Fibroblast of skin of right quadriceps (primary cell): ENCODE results near the gene WNT10A.
A peak's percentile ranks its signal among the peaks of the same experiment; 100 is the strongest.
"Not testable (repeated sequence)": the region's sequence is repeated elsewhere in the genome, so short reads cannot be mapped to it uniquely, and the experiment has no call there.

Experiments
- DNase-seq: peaks from one replicate; pipeline ENCODE4 v3.0.0-alpha.2; 2013

Gene WNT10A

DNA sequence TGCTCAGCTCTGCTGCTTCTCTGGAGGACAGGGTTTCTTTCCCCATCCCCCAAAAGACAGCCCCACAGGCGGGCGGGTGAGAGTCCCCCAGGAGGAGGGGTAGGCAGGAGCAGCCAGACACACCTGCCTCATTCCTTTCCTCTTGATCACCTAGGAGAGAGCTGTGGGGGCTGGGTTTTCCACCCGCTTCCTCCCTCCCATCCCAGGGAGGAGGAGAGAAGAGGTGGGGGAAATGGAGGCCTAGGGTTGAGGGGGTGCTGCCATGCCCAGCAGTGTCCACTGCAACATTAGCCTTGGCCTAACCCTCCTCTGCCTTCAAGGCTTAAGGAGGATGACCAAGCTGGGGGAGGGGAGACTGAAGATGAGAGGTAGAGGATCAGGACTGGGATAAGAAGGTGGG is 14.7 kb downstream of the WNT10A start:
- DNase-seq = no peak

DNA sequence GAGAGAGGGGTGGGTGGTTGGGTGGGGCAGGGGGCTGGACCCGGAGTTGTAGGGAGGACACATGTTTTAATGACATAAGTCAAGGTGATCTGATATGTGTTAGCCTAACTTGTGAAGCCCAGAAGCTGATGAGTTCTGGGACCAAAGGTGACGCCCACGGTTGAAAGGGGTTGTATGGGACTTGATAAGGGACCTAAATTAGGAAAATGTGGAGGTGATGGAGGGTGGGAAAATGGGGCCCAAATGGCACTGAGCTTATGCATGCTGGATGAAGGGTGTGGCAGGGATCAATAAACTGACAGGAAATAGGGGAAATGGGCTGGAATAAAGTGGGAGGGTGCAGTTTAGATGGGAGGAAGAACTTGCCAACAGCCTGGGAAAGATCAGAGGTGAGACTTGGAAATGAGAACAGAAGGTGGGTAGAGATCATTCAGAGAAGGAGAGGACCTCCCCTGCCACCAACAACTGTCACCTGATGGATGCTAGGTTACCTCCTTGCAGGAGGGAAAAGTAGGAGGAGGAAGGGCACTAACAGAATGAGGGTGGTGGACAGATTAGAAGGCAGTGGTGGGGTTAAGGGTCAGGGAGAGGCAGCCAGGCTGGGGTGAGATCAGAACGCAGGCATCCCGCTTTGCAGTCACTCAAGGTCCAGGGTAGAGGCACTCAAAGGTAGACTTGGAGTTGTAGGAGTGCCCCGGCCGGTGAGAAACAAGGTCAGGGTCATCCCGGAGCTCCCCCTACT is 15.3 kb downstream of the WNT10A start:
- DNase-seq = no peak

DNA sequence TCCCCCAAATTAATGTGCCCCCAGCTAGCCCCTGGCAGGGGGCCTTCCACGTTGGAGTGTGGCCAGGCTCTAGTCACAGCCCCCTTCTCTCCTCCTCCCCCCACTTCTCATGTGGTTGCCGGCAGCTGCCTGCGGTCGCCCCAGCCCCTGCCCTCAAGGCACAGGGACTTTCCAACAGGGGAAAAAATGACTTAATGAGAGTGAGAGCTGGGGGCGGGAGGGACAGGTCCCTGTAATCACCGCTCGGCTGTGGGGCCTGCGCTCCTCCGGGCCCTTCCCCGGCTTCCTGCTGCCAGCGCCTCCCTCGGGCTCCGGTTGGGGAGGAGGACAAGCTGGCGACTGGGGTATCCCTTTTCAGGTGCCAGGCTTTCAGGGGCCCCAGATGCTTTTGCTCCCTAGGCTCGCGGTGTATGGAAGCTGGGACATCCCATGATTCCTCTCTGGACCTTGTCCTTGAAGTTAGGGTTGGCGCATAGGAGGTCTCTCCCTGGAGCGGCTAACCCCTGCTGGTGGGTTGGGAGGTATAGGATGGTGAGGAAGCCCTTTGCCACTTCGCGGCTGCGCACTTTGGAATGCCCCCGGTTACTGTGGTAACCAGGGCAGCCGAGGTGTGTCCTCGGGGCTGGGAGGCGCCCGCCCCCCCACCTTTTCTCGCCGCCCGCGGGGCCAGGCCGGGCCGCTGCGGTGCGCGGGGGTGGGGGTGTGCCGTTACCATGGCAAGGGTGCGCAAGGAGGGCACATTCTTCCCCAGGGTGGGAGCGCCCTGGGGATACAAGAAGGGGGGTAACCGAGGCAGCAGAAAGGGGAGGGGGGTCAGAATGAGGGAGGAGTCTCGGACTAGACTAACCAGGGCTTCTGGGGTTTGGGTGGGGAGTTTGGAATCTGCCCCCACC is 16.1 kb downstream of the WNT10A start:
- no peak for DNase-seq

DNA sequence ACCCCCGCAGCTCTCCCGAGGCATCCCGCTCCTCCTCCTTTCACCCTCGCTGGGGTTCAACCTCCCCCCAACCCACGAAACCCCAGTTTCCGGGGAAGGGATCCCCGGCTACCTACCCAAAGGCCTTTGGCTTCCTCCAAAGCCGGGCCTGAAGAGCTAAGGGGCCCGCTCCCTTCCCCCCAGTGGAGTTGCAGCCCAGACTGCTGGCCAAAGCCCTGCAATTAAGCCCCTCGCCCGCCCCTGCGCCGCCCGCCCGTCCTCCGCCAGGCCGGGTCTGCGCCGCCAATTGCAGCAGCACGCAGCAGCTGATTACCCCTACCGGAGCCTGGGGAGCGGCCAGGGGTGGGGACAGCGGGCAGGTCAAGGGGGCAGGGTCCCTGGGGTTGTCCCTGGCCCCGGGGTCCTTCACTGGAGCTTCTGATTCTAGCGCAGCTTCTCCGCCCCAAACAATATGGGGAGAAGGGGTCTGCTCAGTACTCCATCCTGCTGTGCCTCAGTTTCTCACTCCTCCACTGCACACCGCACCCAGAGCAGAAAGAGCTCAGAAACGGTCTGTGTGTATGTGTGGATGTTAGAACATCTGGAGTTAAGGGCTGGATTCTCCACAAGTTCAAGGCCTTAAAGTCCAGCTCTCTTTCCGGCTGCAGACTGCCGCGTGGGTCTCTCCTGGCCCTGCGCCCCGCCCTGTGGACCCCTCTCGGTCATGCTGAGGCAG is 16.9 kb downstream of the WNT10A start:
- no peak for DNase-seq

DNA sequence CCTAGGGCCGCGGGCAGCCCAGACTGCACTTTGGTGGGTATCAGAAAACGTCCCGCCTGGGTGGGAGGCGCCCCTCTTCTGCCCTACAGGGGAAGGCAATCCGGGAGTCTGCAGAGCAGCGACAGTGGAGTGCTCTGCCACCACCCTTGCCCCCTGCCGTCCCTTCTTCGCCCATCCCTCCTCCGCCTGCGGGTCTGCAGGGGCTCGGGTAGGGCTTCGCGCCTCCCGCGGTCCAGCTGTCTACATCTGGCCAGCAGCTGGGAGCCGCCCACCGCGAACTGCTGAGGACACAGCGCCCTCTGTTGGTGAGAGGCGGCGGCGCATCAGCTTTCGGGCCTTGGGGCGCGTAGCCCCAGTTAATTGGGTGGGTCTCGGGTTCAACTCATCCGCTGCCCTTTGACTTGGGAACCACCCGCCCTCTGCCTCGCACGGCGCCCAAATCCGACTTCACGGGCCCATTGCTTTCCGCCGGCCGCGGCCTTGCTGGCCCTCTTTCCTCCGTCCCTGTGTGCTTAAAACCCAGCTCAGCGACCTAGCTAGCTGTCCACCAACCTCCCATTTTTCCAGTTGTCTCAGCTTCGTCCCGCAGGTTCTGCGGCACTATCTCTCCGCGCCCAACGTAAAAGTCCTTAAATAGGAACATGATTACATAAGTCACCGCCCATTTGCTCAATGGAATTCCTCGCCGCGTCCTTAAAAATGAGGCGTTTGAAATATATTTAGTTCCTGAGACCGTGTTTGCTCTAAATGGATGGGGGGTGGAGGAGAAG is 17.6 kb downstream of the WNT10A start:
- DNase-seq = peak; percentile 29

DNA sequence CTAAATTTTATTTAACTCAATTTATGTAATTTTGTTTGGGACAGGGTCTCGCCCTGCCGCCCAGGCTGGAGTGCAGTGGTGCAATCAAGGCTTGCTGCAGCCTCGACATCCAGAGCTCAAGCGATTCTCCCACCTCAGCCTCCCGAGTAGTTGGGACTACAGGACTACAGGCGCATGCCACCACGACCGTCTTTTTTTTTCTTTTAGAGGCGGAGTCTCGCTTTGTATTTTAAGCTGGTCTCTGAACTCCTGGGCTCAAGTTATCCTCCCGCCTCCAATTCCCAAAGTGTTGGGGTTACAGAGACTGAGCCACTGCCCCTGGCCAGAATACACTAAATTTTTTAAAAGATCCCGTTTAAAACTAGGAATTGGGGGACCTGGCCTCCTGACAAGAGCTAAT is 18.5 kb downstream of the WNT10A start:
- no peak for DNase-seq

DNA sequence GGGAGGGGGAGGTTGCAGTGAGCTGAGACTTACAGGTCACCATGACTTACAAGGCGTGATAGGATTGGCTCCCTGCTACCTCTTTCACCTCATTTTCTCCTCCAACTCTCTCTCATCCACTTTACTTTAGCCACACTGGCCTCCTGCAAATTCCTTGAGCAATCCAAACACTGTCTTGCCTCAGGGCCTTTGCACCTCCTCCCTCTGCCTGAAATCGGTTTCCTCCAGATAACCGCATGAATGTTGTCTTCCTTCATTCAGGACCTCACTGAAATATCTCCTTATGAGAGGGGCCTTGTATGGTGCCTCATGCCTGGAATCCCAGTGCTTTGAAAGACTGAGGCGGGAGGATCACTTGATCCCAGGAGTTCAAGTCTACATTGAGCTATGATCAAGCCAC is 21.8 kb downstream of the WNT10A start:
- no peak for DNase-seq

DNA sequence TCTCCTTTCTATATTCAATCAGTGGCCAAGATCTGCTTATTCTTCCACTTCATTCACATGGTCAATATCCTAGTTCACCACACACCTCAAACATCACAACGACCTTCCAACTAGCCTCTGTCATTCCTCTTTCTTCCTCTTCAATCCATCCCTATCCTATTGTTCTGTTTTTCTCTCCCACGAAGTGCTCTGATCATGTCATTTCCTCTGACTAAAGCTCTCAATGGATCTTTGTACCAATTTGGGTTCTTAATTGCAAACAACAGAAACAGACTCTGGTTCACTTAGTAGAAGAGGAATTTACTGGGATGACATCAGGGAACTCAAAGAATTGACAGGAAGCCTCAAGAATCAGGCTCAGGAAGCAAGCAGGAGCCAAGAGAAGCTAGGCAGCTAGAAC is 23.5 kb downstream of the WNT10A start:
- no peak for DNase-seq

DNA sequence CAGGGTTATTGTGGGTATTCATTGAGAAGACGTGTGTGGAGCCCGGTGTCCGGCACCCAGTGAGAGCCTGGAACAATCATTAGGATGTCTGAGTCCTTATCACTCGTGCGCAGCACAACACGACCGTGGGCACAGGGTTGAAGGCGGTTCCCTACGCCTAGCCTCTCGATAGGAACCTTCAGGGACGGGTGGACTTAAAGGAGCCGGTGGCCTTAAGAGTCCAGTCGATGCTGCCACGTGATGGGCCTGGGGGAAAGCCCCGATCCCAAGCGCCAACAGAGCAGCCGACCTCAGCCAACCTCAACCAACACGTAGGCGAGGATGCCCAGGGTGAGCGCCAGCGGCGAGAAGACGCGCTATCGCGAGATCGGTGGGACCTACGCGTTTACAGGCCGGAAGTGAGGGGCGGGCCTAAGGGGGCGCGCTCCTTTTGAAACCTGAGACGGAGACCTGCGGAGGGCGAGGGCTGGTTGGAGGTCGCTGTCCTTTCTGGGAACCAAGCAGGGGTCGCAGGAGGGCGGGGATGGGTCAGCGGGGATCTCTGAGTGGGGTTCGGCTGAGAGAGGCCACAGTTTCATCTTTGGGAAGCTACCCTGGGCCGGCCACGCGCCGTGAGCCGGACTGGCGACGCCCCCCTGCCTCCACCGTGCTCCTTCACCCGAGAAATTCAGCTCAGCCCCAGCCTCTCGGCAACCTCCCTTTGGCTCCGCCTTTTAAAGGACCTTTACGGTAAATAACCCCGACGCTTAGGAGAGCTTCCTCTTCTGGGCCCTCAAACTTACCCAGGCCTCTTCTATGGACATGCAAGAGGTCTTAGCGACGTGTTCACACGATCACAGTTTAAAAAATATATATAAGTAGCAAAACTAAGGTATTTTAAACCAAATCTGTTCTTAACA is 28.3 kb downstream of the WNT10A start:
- DNase-seq = peak; percentile 87

DNA sequence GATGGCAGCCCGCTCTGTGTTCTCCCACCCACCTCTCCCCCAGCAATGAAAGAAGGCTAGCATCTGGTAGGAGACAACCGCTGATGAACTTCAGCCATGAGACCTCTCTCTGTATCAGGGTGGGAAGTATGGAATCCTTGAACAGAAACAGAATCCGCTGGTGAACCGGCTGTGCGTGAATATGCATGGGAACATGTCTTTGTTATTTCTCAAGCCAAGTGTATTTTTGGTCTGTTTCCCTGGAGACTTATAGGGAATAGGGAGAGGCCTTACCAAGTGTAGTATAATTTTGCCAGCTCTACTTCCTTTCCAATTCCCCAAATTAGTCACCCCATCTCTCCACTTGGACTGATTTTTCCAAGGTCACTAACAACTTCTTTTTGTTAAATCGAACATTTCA is 30.1 kb downstream of the WNT10A start:
- no peak for DNase-seq

DNA sequence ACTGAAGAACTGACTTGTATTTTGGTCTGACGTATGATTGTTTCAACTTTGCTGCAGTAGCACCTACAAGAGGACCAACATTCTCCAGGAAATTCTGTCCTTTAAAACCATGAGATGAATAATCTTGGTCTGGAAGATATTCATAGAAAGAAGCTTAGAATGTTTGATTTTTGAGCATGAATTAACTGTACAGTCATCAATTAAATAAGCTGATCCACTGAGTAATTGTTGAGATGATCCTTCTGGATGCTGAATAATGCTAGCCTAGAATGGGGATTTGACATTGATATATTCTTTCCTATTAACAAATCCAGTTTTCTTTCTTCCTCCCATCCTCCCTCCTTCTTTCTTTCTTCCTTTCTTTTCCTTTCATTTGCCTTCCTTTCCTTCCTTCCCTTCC is 39.9 kb downstream of the WNT10A start:
- no peak for DNase-seq

DNA sequence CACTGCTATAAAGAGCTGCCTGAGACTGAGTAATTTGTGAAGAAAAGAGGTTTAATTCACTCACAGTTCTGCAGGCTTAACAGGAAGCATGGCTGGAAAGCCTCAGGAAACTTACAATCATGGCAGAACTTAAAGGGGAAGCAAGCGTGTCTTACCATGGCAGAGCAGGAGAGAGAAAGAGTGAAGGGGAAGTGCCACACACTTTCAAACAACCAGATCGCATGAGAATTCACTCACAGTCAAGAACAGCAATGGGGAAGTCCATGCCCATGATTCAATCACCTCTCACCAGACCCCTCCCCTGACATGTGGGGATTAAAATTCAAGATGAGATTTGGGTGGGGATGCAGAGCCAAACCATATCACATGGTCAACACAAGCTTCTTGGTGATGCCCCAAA is 44.1 kb downstream of the WNT10A start:
- no peak for DNase-seq

DNA sequence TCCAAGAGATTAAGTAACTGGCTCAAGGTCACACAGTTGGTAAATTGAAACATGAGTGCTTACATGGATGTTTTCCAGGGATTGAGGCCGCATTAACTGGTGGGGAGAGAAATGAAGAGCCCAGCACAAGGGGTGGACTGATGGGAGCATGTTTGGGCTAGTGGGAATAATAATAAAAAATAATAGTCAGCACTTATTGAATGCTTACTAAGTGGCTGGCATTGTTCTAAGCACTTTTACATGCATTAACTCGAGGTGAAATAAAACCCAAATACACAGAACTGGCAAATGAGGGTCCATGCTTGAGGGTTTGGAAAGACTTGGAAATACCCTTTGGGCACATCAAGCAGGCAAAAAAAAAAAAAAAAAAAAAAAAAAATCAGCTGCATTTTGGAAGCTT is 44.8 kb downstream of the WNT10A start:
- DNase-seq = no peak

DNA sequence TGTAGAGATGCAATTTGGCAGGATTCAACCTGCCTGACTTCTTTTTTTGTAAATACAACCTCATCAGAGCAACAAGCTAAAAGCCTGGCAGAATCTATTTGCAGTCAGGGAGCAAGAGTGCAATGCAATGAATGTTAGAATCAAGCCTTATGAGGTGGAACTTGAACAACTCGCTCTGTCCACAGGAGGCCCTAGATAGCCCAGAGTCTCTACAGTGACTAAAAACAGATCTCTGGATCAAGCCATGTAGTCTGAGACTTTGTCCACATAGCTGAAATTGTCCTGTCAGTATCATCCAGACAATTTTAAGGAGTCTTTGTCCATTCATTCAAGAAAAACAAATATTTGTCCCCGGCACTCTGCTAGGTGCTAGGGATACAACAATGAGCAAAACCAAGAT is 46.8 kb downstream of the WNT10A start:
- no peak for DNase-seq

DNA sequence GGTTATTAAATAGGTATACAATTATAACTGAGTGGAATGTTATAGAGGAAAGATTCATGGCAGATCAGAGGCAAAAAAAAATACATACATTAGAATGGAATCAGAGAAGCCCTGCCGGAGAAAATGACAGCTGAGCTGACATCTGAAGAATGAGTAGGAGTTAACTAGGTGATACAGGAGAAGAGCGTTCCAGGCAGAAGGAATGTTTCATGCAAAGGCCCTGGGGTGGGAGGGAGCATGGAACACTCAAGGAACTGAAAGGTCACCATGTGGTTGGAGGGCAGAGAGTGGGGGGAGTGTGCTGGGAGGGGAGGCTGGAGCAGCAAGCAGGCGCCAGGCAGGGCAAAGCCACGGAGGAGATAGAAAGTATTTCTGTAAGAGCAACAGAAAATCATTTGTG is 47.2 kb downstream of the WNT10A start:
- DNase-seq = no peak

DNA sequence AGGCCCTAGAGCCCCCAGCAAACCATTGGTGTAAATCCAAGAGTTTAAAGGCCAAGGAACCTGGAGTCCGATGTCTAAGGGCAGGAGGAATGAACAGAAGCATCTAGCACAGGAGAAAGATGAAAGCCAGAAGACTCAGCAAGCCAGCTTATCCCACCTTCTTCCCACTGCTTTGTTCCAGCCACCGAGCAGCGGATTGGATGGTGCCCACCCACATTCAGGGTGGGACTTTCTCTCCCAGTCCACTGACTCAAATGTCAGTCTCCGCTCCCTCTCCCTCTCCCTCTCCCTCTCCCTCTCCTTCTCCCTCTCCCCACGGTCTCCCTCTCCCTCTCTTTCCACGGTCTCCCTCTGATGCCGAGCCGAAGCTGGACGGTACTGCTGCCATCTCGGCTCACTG is 49.8 kb downstream of the WNT10A start:
- DNase-seq = not testable (repeated sequence)

DNA sequence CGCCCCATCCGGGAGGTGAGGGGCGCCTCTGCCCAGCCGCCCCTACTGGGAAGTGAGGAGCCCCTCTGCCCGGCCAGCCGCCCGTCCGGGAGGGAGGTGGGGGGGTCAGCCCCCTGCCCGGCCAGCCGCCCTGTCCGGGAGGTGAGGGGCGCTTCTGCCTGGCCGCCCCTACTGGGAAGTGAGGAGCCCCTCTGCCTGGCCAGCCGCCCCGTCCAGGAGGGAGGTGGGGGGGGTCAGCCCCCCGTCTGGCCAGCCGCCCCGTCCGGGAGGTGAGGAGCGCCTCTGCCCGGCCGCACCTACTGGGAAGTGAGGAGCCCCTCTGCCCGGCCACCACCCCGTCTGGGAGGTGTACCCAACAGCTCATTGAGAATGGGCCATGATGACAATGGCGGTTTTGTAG is 51.1 kb downstream of the WNT10A start:
- DNase-seq = not testable (repeated sequence)
